NCI-H187 treated with DMSO at 0.1 percent for 48 hours (cell line): ENCODE measurements around the gene STX5.
A peak's percentile ranks its signal among the peaks of the same experiment; 100 is the strongest.
"Not testable (repeated sequence)": the region's sequence is repeated elsewhere in the genome, so short reads cannot be mapped to it uniquely, and the experiment has no call there.

Experiments used
- DNase-seq: peaks from one replicate; lab custom pipeline; 2025; lab: John Stamatoyannopoulos, UW

Gene STX5

GRCh38 chr11:62786318-62787004, 45.4 kb downstream of the STX5 start:
- DNase-seq: no peak

- no peak for DNase-seq
These were observed 49.1 kb downstream of the STX5 start for GRCh38 chr11:62782753-62783152.

GRCh38 chr11:62778441-62778840, 53.4 kb downstream of the STX5 start:
- no peak for DNase-seq

- no peak for DNase-seq
These were observed 54.5 kb downstream of the STX5 start for GRCh38 chr11:62777389-62777788.

- DNase-seq: no peak
These were observed 56.2 kb downstream of the STX5 start for GRCh38 chr11:62775646-62776045.

- DNase-seq: no peak
These were observed 57.4 kb downstream of the STX5 start for GRCh38 chr11:62774407-62774806.

GRCh38 chr11:62771144-62772021, 60.5 kb downstream of the STX5 start, which contains the start of gene TAF6L:
TSS of gene TAF6L (plus strand) at chr11:62771396. CDS start at chr11:62775784, 4,388 bp downstream.
- peak; percentile 93 for DNase-seq

GRCh38 chr11:62770778-62771143, 61.1 kb downstream of the STX5 start:
- no peak for DNase-seq

- DNase-seq: not testable (repeated sequence)
These were observed 71.0 kb downstream of the STX5 start for GRCh38 chr11:62760867-62761227.

GRCh38 chr11:62757846-62758788, 73.7 kb downstream of the STX5 start:
- no peak for DNase-seq
